HG03432 (cell line): Measurements from ENCODE around the gene GFY.

Experiments used
- ATAC-seq: cut with Tn5 transposase; IDR thresholded peaks from one replicate; pipeline ENCODE4 v1.9.1; 2021; ENCODE audit warnings: mild to moderate bottlenecking, moderate library complexity; ENCODE audit not compliant: unreplicated experiment

The GFY gene

DNA sequence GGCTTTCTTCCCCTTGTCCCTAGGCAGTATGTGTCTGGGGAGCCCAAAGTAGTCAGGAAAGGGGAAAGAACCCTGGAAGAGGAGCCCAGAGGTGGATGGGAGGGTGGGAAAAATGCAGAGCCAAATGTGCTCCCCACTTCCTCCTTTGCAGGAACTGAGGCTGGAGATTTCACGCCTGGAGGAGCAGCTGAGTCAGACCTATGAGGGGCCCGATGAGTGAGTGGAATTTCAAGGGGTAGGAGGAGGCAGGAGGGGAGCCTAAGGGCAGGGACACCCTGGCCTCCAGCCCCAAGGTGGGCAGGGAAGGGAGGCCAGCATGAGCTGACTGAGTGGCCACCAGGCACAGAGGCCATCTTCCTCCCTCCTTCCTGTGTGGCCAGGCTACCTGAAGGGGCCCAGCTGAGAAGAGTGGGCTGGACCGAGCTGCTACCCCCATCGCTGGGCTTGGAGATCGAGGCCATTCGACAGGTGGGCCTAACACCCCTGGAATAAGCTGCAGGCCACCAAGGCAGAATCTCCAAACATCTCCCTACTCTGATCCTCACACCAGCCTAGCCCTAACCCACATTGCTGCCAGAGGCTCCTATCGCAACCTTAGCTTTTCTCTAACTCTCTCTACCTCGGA, 16.3 kb upstream of the GFY start:
- ATAC-seq = no peak

DNA sequence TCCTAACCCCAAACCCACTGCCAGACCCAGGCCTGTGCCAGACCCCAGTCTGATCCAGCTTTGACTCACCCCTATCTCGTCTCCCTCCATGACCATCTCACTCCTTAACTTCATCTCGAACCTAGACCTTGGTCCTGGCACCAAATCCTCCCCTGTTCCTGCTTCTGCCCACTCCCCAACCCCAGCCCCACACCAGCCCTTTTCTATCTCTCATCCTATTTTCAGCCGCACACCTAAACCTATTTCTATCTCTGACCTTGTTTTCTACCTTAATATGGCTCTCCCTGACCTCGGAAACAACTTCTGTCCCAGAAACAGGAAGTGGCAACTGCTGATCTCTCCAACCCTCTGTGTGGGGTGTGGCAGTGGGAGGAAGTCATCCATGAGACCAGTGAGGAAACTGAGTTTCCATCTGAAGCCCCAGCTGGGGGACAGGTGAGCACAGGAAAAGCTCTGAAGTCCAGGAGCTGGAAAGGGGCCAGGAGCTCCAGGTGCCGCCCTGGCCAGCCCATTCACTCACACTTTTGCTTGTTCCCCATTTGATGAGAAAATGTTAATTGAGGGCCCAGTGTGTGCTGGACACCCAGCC, 15.7 kb upstream of the GFY start:
- ATAC-seq = no peak

DNA sequence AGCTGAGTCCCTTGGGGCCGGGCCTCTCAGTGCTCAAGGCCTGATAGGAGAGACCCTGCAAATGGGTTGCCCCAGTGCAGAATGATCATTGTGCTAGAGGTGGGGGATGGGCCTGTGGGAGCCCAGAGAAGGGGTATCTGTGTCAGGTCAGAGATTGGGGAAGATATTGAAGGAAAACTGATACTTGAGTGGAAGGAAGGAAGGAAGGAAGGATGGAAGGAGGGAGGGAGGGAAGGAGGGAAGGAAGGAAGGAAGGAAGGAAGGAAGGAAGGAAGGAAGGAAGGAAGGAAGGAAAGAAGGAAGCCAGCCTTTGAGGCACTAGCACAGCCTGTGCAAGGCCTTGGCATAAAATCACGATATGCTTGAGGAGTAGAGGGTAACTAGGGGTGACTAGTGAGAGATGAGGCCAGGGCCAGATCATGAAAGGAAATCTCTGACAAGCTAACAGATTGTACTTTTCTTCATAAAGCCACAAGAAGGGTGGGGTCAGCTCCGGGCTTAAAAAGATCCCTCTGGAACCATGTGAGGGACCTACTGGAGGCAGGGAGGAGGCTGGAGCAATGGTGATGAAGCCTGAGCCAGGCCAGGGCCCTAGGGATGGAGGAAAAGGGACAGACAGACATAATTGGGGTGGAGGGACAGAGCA, 13.4 kb upstream of the GFY start:
- no peak for ATAC-seq

DNA sequence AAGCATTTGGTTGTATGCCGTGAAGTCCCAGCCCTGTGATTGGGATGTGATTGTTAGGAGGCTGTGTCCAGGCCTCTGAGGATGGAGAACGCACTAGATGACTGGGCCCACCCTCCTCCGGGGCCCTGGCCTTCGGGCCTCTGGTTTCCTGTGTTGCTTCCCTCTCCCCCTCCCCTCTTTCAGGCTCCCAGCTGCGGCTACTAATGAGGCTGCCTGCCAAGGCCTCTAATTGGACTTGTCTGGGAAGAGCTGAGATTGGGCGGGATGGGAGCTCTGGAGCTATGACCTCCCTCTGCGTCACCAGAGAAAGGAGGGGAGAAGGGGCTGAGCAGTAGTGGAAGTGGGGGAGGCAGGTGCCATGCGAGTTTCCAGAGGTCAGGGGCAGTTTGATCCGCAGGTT, 11.8 kb upstream of the GFY start:
- no peak for ATAC-seq

DNA sequence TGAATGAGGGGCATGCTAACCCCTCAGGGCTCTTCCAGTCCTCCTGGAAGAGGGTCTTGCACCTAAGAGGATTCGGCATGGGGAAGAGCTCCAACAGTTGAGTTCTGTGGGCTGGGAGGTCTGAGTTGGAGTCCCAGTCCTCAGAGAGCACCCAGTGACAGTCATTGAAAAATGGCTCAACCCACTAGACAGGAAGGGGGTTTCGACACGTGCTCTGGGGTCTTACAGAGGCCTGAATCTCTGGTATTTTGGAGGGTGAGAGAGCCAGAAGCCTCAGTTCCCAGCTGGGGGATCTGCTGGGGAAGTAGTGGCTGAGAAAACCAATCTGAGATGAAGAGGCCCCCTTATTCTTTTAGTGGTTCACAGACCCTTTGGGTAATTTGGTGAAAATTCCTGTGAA, 10.9 kb upstream of the GFY start:
- ATAC-seq = no peak

DNA sequence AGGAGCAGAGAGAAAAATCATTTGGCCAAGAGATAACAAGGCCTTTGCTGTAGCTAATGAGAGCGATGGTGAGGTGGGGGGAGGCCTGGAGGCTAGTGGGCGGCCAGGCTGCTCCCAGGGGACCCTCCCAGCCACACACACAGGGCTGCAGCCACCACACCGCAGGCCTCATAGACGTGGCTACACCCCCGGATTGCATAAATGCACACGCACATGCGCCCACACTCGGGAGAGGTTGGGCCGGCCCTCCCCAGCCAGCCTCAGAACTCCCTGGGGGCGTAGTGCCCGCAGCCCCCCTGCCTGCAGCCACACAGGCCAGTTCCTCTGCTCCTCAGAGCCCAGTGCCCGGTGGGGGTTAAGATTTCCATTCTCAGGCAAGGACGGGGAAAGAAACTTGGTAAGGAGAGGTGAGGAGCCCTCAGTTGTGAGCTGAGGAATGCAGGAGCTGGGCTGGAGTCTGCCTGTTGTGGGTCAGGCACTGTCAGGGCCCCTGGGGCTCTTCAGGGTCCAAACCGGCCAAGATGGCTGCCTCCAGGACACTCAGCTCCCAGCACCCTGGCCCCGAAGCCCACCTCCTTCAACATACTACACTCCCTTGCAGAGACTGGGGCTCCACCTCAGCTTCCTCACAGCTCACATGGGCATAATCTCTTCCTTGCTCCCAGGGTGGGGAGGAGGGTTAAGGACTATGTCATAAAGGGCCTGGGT, 9.9 kb upstream of the GFY start:
- no peak for ATAC-seq

DNA sequence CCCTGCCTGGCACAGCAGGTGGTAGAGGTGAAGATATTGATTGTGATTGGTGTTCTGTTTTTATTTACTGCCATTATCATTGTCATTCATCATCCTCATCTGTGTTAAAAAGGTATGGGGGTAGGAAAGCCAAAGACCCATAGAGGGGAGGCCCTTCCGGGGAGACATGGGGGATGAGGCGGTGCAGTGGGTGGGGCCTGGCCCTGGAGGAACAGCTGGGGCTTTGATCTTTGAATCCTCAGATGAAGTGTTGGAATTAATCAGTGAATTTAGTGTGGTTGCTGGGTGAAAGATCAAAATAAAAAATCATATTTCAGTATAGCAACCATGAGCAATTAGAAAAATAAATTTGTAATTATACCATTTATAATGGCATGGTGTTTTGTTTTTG, 9.4 kb upstream of the GFY start:
- no peak for ATAC-seq

DNA sequence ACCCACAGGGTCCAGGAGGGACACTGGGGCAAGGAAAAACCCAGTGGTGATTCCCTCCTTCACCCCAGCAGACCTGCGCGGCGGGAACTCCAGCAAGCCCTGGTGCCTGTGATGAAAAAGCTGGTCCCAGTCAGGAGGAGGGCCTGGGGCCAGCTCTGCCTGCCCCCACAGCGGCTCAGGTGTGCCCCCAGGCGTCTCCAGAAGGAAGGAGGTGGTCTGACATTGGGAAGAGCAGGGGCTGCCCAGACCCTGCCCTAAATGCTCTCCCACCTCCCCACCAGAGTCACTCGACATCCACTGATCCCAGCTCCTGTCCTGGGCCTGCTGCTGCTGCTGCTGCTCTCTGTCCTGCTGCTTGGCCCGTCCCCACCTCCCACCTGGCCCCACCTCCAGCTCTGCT, 8.1 kb upstream of the GFY start:
- ATAC-seq = no peak

DNA sequence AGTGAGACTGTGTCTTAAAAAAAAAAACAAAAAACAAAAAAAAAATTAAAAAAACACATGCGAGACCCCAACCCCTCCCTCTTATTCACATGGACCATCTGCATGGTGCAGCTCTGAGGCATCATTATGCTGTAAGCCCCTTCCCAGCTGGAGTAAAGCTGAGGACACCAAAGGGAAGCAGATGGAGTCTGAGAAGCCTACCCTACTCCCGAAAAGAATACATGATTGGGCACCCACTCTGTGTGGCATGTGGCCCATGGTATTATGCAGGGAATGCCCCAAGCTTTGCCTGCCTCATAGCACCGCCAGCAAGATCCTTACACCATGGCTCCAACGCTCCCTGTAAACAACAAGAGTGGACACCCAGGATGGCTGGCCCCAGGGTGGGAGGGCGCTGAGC, 6.7 kb upstream of the GFY start:
- no peak for ATAC-seq

DNA sequence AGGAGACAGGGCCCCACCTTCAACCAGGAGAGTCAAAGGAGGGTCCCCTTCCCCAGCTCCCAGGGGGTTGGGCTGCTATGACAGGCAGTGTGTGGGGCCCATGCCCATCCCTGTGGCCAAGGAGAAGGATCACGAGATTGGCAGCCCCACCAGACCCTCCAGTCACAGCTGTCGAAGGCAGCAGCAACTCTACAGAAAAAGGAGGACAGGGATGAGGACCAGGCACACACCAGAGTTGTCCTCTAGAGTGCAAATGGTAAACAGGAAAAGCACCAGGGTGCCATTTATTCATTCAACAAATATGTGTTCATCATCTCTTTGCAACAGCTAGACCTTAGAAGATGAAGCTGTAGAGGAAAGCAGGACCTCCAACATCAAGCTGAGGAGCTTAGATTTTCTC, 6.0 kb upstream of the GFY start:
- ATAC-seq = no peak

DNA sequence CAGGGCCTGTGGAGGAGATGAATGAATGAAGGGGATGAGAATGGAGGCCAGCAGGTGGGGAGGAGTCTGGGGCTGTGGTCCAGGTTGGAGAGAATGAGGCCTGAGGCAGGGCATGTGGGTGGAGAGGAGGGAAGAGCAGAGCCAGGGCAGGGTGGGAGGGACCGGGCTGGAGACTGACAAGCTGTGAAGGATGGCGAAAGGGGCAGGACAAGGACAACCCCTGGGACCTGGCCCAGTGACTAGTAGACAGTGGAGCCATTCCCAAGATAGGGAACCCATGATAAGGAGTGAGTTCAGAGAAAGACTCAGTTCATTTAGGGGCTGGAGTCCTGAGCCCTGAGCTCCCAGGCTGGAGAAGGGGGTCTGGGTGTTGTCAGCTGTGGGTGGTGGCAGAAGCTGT, 5.0 kb upstream of the GFY start:
- no peak for ATAC-seq

DNA sequence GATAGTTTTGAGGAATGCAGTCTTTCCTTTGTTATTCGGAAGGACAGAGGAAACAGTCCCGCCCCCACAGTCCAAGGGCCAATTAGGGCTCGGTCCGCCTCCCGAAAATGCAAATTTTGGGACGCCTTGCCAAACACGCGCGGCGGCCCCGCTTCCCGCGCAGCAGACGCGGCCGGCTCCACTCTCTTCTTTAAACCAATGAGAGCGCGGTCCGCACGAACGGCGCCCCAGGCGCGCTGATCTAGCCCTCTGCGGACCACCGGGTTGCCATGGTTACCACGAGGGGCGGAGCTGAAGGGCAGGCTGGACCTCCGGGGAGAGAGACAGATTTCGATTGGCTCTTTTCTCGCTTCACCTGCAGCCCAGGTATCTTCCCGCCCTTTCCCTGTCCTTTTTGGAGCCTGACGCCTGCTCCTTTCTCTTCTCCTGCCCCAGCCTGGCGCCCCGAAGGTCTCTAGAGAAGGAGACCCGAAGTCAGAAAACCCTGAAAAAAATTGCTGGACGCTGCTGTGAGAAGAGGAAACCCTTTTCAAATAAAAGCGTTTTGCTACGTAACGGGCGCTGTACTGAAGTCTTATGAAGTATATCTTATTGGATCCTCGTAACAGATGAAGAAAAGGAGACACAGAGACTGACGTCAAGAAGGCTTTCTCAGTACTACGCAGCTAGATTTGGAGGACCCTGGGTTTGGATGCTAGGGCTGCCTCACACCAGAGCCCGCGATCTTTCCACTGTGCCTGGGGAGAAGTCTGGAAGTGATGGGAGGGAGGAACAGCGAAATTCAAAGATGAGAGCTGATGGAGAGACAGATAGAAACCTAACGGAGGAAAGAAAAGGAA, 3.9 kb upstream of the GFY start:
- no peak for ATAC-seq

DNA sequence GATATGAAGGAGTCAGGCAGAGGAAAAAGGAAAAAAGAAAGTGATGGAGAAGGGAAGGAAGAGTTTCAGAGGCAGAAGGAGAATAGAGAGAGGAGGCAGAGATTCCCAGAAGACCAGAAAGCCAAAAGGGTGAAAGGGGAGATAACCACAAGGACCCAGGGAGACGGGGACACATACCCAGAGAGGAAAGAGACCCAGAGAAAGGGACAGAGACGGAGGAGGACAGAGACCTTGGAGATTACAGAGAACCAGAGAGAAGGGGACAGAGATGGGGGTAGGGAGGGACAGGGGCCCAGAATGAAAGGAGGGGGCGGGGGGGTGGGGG, 3.3 kb upstream of the GFY start:
- no peak for ATAC-seq

DNA sequence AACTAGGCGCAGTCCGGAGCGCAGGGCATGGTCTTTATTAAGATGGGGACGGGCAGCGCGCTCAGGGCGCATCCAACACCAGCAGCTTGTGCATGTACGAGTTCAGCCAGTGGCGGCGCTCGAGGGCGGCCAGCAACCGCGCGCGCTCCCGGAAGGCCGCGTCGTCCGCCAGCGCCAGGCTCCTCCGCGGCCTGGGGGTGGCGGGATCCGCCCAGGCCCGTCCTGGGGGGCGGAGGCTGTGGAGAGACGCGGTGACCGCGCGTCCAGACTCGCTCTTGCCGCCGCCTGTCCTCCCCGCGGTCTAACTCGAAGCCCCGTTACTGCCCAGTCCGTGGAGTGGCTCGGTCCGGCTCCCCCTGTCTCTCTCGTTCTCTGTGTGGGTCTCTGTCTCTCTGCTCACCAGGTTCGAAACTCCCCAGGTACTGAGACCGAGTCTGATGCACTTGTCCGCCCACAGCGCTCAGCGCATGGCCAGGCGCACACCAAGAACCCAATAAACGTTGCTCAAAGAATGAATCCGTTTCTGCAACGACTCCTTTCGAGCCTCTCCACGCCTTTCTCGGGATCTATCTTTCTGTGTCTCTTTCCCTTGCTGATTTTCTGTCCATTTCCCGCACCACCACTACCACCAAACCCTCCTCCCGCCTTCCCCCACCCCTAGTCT, 2.6 kb upstream of the GFY start:
- ATAC-seq = no peak

DNA sequence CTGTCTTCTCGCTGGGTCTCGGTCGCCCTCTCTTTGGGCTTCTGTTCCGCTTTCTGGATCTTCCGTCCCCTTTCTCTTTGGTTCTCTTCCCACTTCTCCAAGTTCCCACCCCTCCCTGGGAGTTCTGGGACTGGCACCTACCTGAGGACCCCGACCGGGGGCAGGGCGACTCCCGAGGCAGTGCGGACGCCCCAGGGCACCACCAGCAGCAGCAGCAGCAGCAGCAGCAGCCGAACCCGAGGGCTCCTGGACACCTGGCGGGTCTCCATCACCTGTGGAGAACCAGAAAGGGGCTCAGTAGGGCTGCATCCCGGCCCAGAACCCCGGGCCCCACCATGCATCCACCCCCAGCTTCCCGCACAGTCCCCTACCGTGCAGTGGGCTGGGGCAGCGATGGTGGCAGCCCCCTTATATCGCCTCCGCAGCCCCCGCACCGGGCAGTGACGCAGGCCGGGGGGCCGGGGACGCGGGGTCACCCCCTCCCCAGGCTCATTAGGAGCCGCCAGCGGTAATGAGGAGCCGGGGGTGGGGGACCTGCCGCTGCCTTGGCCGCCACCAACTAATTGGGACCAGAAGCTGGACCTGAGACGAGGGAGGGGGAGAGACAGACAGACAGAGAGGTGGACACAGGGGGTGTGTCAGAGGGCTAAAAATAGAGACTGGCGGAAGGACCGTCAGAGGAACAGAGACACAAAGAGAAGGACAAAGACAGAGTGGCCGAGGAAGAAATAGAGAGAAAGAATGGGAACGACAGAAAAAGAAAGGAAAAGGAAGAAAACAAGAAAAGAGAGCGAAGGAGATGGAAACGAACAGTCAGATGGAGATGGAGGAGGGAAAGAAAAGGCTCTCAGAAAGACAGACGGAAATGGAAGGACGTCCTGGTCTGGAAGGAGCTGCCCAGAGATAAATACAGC, 1.9 kb upstream of the GFY start, which contains the start of gene PTH2:
TSS of gene PTH2 (minus strand) at position 371 of the 914 bp plus-strand sequence. CDS start at position 269, 102 bp downstream.
- no peak for ATAC-seq

DNA sequence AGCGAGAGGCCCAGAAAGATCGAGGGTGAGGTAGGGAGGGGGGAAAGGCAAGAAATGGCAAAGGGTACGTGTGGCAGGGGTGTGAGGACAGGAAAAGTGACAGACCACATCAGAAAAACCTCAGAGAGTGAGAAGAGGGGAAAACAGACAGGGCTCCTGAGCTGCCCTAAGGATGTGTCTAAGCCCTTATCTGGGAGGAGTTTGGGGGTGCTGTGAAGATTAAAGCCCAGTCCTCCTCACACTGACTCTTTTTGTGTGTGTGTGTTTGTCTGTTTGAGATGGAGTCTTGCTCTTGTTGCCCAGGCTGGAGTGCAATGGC, 1.2 kb upstream of the GFY start:
- ATAC-seq = no peak

DNA sequence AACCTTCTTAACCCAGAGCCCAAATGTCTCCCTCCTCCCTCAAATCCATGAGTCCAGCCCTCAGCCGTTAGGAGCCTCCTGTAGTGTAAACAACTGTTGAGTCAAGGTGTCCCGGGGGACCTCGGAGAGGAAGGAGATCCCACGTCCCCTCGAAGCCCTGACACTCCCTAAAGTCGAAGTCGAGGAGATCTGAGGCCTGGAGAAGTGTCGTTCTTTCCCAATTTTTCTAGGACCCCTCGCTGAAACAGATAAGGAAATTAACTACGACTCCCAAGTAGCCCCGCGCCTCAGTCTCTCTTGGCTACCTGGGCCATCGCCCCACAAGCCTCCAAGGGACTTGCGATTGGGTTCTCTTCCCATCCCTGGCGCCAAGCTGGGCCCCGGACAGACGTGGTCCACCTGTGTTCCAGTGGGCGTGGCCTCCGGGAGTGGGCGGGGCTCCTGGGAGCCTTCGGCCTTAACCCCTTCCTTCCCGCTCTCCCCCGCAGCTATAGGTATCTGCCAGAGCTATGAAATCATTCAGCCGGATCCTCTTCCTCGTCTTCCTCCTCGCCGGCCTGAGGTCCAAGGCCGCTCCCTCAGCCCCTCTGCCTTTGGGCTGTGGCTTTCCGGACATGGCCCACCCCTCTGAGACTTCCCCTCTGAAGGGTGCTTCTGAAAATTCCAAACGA, 869 bp downstream of the GFY start:
- ATAC-seq = no peak

DNA sequence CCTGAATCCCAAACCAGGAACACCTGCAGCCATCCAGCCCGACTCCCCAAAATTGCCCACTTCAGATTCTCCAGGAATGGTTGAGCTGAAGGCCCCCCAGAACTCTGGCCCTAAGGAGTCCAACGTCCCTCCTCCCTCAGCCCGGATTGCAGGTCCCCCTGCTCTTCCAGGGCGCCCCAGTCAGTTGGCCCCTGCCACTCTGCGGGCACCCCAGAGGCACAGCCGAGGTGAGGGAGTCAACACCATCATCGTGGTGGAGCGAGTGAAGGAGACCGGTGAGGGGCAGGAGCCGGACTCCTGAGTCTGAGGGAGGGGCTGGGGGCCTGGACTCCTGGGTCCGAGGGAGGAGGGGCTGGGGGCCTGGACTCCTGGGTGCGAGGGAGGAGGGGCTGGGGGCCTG, 2.2 kb downstream of the GFY start:
- no peak for ATAC-seq

DNA sequence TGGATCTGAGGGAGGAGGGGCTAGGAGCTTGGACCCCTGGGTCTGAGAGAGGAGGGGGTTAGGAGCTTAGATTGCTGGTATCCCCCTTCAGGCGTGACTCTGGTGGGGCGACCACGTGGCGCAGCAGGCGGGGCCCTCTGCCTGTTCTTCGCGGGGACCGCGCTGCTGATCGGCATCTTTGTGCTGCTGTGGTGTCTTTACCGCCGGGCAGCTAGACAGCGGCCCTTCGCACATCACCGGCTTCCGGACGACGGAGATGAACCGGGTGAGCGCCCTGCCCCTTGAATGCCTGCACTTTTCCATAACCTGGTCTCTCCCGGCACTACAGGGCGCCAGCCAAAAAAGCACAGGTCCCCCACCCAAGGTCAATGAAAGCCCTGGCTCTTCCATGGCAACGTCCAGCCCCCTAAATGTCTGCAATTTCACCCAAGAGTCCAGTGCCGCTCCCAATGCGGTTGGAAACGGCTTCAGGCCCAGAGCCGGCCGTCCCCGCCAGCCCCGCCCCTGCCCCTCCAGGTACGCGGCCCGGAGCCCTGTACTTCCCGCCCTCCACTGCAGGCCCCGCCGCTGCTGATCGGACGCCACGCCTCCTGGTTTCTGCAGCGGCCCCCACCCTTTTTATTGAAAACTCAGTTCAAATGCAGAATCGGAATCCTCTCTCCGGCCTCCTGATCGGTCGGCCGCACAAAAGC, 2.8 kb downstream of the GFY start:
- ATAC-seq = no peak
